Keratinocyte (primary cell): ENCODE data around the gene ZNF236. TPM values are rescaled to one million over a fixed set of nuclear protein-coding genes. Genes with fewer than 3 reads are reported as not detected.

Experiments used
- DNase-seq: peaks from one replicate; pipeline ENCODE4 v3.0.0-alpha.2; 2011; ENCODE audit warnings: low read depth, missing footprints, low spot score
- FAIRE-seq: peaks from 2 replicates; lab custom pipeline; 2011; peaks lifted over from hg19 to GRCh38; lab: Jason Lieb, UNC
- H2AFZ ChIP-seq: 2 replicates; pipeline ENCODE4 v1.6.0; 2012; ENCODE audit warnings: low read length, control low read depth, inconsistent platforms; ENCODE audit not compliant: control insufficient read depth
- H3K27ac ChIP-seq: 2 replicates; pipeline ENCODE4 v1.5.1; 2011; ENCODE audit warnings: low read length; ENCODE audit not compliant: control insufficient read depth, insufficient read depth
- H3K27me3 ChIP-seq: 3 replicates; pipeline ENCODE4 v1.6.0; 2011; ENCODE audit warnings: low read length; ENCODE audit not compliant: control insufficient read depth, insufficient read depth; ENCODE audit errors: extremely low read depth
- H3K36me3 ChIP-seq, 2 experiments: 2 replicates in 1 of 2; 3 replicates in 1 of 2; pipeline ENCODE4 v1.5.1; 2011; ENCODE audit warnings: low read length in 2 of 2, mild to moderate bottlenecking in 1 of 2; ENCODE audit not compliant: control insufficient read depth in 2 of 2, insufficient read depth in 2 of 2; ENCODE audit errors: extremely low read depth in 1 of 2
- H3K4me1 ChIP-seq: 3 replicates; pipeline ENCODE4 v1.5.1; 2011; ENCODE audit warnings: low read length; ENCODE audit not compliant: control insufficient read depth, insufficient read depth; ENCODE audit errors: extremely low read depth
- H3K4me2 ChIP-seq: 3 replicates; pipeline ENCODE4 v1.6.0; 2011; ENCODE audit warnings: low read depth, low read length; ENCODE audit not compliant: control insufficient read depth, insufficient read depth; ENCODE audit errors: extremely low read depth
- H3K4me3 ChIP-seq, 3 experiments: fragments of 200-600 bp in 1 of 3; sonication (generic) in 1 of 3; 2 replicates in 2 of 3; 3 replicates in 1 of 3; pipeline ENCODE4 v1.5.1; 2011 to 2016; ENCODE audit warnings: low read length in 3 of 3, mild to moderate bottlenecking in 3 of 3, control low read depth in 2 of 3, inconsistent platforms in 1 of 3, low read depth in 1 of 3, mixed read lengths in 1 of 3, mixed run types in 1 of 3, moderate library complexity in 1 of 3; ENCODE audit not compliant: control insufficient read depth in 2 of 3, insufficient read depth in 2 of 3; ENCODE audit errors: extremely low read depth in 1 of 3
- H3K79me2 ChIP-seq: 2 replicates; pipeline ENCODE4 v1.6.0; 2012; ENCODE audit warnings: low read length; ENCODE audit not compliant: control insufficient read depth, insufficient read depth
- H3K9ac ChIP-seq: 3 replicates; pipeline ENCODE4 v1.6.0; 2011; ENCODE audit warnings: low read length; ENCODE audit not compliant: control insufficient read depth, insufficient read depth; ENCODE audit errors: extremely low read depth
- H3K9me1 ChIP-seq: 3 replicates; pipeline ENCODE4 v1.6.0; 2011; ENCODE audit warnings: low read length; ENCODE audit not compliant: control insufficient read depth, insufficient read depth; ENCODE audit errors: extremely low read depth
- H3K9me3 ChIP-seq: 2 replicates; pipeline ENCODE4 v1.5.1; 2012; ENCODE audit warnings: low read depth, low read length; ENCODE audit not compliant: control insufficient read depth
- H4K20me1 ChIP-seq: 3 replicates; pipeline ENCODE4 v1.6.0; 2011; ENCODE audit warnings: low read length; ENCODE audit not compliant: control insufficient read depth, insufficient read depth; ENCODE audit errors: extremely low read depth
- EZH2 ChIP-seq: IDR thresholded peaks from one replicate; pipeline ENCODE4 v1.6.1; 2012; ENCODE audit warnings: inconsistent platforms, mild to moderate bottlenecking, low read length, moderate library complexity
- dilution Hi-C: fragments of 300-500 bp; cut with MboI; formaldehyde crosslinking; loops from one replicate; pipeline ENCODE4 v1.7.0; 2020; ENCODE audit warnings: low sequenced_read_pairs; ENCODE audit not compliant: extremely low pct_ligation_motif_present
- polyA plus RNA-seq, 5 experiments: library from polyadenylated mRNA; depleted of rRNA in 3 of 5; stranded (reverse) in 3 of 5; stranded (forward) in 1 of 5; unstranded in 1 of 5; fragments of >200 nt; gene quantifications; 1 replicate in 1 of 5; 2 replicates in 3 of 5; 3 replicates in 1 of 5; pipeline versions ENCODE4 v1.2.1 to v1.2.3, GENCODE V29; 2011 to 2012; ENCODE audit warnings: missing spikeins in 2 of 5, low read depth in 1 of 5, low replicate concordance in 1 of 5
- TF ChIP-seq, protein P1 (sequence below), 3 experiments: IDR thresholded peaks in 1 of 3; conservative IDR thresholded peaks in 1 of 3; optimal IDR thresholded peaks in 1 of 3; 2 replicates in 2 of 3; 3 replicates in 1 of 3; pipeline versions ENCODE3 to v1.5.1; 2011; ENCODE audit warnings: low read length in 3 of 3, mild to moderate bottlenecking in 3 of 3, moderate library complexity in 2 of 3, control low read depth in 1 of 3, inconsistent platforms in 1 of 3; ENCODE audit not compliant: insufficient read depth in 2 of 3; ENCODE audit errors: extremely low read depth in 1 of 3

The ZNF236 gene
- polyA plus RNA-seq, 1 donor (not counting 4 experiments of a cell fraction or from before 2014, with no cell fraction given): 4.5 TPM

DNA sequence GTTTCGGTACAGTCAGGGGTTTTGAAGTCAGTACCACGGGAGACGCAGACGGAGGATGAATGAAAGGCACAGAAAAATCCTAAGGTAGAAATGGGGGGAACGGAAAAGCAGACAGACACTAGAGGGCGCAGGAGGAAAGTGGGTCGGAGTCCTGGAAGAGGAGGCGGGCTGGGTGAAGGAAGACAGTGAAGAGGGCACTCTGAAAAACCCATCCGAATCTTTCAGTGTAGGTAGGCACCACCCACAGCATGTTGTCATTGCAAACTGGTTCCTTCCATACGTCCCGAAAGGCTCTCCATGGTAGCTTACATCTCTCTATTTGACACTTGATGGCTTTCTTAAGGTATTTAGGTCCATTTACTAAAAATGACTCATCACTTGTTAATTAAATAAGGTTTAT is 18.5 kb upstream of the ZNF236 start:
- no peaks in the 10 kb centered on the region for H3K27me3 ChIP-seq
- peak overlapping the region; percentile 94 for H2AFZ ChIP-seq
- dilution Hi-C loops: no loop called here
- H3K4me3 ChIP-seq: peak overlapping the region in 2 of 3 experiments; percentile 22 to 59
- H3K9me3 ChIP-seq: no peaks in the 10 kb centered on the region
- no peak overlapping the region for H3K27ac ChIP-seq
- TF ChIP-seq, protein P1, sequence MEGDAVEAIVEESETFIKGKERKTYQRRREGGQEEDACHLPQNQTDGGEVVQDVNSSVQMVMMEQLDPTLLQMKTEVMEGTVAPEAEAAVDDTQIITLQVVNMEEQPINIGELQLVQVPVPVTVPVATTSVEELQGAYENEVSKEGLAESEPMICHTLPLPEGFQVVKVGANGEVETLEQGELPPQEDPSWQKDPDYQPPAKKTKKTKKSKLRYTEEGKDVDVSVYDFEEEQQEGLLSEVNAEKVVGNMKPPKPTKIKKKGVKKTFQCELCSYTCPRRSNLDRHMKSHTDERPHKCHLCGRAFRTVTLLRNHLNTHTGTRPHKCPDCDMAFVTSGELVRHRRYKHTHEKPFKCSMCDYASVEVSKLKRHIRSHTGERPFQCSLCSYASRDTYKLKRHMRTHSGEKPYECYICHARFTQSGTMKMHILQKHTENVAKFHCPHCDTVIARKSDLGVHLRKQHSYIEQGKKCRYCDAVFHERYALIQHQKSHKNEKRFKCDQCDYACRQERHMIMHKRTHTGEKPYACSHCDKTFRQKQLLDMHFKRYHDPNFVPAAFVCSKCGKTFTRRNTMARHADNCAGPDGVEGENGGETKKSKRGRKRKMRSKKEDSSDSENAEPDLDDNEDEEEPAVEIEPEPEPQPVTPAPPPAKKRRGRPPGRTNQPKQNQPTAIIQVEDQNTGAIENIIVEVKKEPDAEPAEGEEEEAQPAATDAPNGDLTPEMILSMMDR (optimal IDR thresholded peaks at IDR 0.05 in 1 of 3, IDR thresholded peaks at IDR 0.05 in 1 of 3, conservative IDR thresholded peaks at IDR 0.05 in 1 of 3; ENCODE audit: extremely low read depth in 1 of 3, insufficient read depth in 2 of 3, low read length in 3 of 3): peak; percentile 86 to 95 (median 87)
- TF ChIP-seq EZH2: no peak
- H3K9me1 ChIP-seq: no peaks in the 10 kb centered on the region
- peak overlapping the region; percentile 41 for H3K9ac ChIP-seq
- peaks cover 0 to 3% of the 10 kb centered on the region in 2 experiments for H3K36me3 ChIP-seq
- H3K4me1 ChIP-seq: peaks cover 37% of the 10 kb centered on the region
- H4K20me1 ChIP-seq: no peaks in the 10 kb centered on the region
- peak; percentile 83 for FAIRE-seq
- peak overlapping the region; percentile 92 for H3K4me2 ChIP-seq
- DNase-seq: no peak
- H3K79me2 ChIP-seq: no peaks in the 10 kb centered on the region

DNA sequence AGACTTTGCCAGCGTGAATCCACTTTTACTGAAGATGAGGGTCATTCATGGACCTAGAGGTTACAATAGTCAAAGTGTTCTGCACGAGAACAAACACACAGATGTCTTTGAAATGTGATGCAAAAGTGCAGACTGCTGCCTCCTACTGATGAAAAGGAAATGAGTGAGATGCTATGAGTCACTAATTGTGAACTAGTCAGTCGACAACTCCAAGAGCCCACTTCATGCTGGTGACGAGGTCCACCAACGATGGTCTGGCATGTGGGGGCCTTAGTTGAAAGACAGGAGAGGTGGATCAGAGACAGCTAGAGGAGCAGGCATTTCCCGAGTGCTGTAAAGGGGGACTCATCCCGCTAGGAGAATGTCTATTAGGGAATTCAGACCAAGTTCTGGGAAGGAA is 17.1 kb upstream of the ZNF236 start:
- FAIRE-seq (peak; percentile 90), DNase-seq (no peak)
- TF ChIP-seq EZH2: no peak
- TF ChIP-seq, protein P1 (optimal IDR thresholded peaks at IDR 0.05 in 1 of 3, IDR thresholded peaks at IDR 0.05 in 1 of 3, conservative IDR thresholded peaks at IDR 0.05 in 1 of 3; ENCODE audit: extremely low read depth in 1 of 3, insufficient read depth in 2 of 3, low read length in 3 of 3): peak; percentile 24 to 41 (median 37)
- no peak overlapping the region for H3K4me2 ChIP-seq
- peak overlapping the region; percentile 50 for H3K27ac ChIP-seq
- H3K36me3 ChIP-seq: peaks cover 0 to 3% of the 10 kb centered on the region in 2 experiments
- H3K4me1 ChIP-seq: peaks cover 37% of the 10 kb centered on the region
- H4K20me1 ChIP-seq: no peaks in the 10 kb centered on the region
- H3K9me1 ChIP-seq: no peaks in the 10 kb centered on the region
- H3K4me3 ChIP-seq: no peak overlapping the region
- H2AFZ ChIP-seq: no peak overlapping the region
- no peaks in the 10 kb centered on the region for H3K9me3 ChIP-seq
- no peak overlapping the region for H3K9ac ChIP-seq
- dilution Hi-C loops: no loop called here
- H3K27me3 ChIP-seq: no peaks in the 10 kb centered on the region
- no peaks in the 10 kb centered on the region for H3K79me2 ChIP-seq
